HCEC 1CT (cell line): Measurements from ENCODE around the gene ATP8A2.
"Not testable (repeated sequence)": the region's sequence is repeated elsewhere in the genome, so short reads cannot be mapped to it uniquely, and the experiment has no call there.

Experiments used
- DNase-seq: peaks from one replicate; pipeline ENCODE4 v3.0.0-alpha.2; 2017

The ATP8A2 gene

DNA sequence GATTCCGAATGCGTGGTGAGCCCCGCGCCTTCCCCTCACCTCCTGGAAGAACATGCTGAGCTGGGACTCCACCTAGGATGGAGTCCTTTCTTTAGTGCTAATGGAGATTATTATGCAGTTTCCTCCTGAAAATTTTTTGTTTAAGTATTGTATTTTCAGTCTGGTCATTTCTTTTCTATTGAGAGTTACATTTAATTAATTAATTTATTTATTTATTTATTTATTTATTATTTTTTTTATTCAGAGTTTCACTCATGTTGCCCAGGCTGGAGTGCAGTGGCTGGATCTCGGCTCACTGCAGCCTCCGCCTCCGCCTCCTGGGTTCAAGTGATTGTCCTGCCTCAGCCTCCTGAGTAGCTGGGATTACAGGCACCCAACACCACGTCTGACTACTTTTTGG, 400.8 kb downstream of the ATP8A2 start:
- DNase-seq = not testable (repeated sequence)

DNA sequence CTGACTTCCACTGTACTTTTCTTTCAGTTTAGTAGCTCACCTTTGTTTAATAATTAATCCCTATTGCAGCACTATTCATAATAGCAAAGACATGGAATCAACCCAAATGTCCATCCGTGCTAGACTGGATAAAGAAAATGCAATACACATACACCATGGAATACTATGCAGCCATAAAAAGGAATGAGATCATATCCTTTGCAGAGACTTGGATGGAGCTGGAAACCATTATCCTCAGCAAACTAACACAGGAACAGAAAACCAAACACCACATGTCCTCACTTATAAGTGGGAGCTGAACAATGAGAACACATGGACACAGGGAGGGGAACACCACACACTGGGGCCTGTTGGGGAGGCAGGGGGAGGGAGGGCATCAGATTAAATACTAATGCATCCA, 402.3 kb downstream of the ATP8A2 start:
- DNase-seq = not testable (repeated sequence)

DNA sequence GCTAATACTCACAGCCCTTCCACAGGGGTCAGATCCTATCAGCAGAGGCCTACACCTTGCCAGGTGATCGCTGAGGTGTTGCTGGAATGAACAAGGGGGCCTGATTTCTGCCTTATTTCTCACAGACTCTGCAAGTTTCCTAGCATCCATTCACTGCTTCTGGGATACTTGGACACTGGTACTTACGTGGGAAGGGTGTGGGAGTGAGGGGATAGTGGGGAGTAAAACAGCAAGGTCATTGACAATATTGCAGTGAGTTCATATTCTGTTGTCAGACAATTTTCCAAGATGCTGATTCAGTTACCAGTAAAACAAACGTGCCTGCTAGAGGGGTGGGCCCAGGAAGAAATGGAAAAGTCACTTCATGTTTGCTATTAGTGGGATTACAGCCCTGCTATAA, 403.5 kb downstream of the ATP8A2 start:
- no peak for DNase-seq

DNA sequence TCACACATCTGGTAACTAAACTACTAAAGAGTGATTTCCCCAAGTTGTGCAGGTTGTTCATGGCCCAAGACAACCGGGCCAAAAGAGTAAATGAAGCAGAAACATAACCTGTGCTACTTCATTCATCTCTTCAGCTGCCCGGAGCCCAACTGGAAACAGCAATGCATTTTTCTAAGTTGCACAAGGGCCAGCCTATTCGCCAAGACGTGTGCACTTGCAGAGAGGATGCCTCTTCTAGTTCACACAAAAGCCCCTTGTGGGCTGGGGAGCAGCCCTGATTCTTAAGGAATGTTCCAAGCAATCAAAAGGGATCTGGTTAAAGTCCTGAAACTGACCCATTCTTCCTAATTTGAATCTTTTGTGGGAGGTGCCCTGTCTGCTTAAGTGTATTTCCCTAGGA, 404.2 kb downstream of the ATP8A2 start:
- no peak for DNase-seq

DNA sequence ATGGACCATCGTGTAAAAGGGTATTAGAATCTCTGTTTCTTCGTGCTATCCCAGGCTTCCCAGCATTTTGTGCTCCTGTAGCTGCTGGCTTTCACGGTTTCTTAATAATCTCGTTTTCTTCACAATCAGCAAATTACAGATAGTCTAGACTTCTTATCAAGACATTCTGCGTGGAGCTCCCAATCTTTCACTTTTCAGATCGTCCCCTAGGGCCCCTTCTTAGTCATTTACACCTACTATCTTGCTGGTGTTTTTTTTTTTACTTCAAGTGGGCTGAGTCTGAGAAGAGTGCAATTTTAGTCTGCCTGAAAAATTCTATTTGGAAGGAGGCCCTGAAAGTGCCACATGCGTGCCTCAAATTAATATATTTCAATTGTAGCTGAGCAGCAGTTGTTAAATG, 404.9 kb downstream of the ATP8A2 start:
- no peak for DNase-seq

DNA sequence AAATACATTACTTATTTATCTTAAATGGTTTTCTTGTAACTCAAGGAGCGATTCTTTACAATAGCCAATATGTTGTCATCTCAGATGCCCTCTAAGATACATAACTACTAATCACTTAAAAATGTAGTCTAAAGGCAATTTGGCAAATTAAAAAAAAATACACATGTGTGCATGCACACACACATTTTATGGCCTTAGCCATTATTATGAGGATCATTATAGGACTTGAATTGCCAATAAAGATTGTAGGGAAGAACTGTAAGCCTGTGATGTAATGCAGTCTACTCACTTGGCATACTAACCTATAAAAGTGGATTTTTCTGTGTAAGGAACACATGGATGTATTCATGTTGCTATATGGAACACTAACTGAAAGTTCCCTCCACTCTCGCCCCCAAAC, 405.7 kb downstream of the ATP8A2 start:
- DNase-seq = no peak

DNA sequence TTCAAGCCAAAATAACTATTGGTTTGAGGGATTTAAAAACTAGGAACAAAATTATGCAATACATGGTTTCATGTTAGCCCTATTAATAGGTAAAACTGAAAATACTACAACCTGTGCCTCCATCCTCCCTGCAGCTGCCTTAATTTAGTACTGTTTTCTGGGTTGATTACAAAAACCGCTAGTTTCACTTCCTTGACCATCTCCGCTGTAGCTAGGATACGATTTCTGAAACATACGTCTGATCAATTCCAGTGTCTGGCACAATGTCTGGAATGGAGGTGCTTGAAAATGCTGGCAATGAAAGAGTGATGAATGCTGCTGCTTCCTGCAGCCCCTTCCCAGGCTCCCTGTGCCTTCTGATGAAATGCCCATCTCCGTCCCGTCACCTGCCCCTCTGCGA, 406.6 kb downstream of the ATP8A2 start:
- DNase-seq = no peak

DNA sequence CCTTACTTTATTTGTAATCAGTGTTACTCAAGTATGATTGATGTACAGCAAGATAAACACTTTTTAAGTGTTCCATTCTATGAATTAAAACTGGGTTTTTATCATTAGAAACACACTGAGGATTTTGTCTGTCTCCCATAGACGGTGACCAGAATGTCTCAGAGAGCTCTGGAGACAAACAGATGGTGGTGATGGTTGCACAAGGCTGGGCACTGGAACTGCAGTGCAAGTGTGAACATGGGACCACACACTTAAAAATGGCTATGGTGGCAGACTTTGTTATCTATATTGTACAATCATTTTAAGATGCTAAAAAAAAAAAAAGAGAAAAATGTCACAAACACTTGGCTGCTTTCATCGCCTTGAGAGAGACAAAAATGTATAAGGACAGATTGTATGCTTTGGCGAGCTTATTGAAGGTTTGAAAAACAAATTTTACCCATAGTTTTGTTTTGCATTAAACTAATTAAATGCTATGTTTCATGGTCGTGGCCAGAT, 407.1 kb downstream of the ATP8A2 start:
- no peak for DNase-seq

DNA sequence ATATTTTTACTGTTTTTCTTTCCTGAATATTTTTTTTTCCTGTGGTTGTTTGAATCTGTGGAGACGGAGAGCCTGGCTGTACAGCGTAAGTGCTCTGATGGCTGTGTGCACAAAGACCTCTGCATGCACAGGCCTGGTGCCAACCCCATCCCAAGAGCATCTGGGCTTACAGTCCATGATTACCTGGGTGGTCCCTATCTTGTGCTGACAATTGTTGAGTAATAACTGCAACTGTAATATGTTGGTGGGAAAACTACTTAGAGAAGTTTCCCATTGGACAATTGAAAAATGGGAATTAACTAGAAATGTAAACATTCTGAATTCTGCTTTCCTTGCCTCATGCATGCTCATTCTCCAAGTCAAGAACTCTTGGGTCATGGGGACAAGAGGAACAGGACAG, 411.3 kb downstream of the ATP8A2 start:
- DNase-seq = no peak

DNA sequence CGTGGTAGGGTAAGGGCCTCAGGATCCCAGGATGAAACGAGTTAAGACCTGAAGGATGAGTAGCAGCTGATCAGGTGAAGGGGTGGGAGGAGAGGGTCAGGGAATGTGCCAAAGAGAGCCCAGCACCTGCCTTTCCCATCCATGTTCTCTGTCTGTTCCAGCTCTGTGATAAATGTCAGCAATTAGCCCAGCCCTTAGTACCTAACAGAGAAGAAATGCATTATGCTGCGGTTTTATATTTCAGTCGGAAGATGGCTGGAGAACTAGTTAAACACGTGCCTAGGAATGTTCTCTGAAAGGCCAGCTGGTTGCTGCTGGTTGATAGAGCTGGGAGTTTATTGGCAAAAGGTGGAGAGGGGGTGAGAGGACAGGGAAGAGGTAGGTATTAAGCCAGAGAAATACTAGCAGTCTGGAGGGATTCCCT, 411.8 kb downstream of the ATP8A2 start:
- no peak for DNase-seq

DNA sequence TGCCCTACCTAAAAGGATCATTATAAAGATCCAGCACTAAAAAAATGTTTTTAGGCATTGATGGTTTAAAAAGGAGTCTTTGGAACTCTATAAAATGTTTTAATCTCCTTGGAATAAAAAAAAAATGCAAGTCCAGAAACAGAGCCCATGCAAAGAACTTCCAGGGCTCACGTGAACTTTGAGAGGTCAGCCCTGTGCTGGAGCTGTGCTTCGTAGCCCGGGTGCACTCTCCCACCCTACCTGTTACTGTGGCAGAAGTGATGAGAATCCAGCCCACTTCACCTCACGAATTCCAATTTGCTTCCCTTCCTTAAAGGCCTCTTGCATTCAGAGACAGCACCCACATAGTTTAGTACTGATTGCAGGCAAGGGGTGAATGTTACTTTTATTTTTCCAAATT, 412.3 kb downstream of the ATP8A2 start:
- no peak for DNase-seq

DNA sequence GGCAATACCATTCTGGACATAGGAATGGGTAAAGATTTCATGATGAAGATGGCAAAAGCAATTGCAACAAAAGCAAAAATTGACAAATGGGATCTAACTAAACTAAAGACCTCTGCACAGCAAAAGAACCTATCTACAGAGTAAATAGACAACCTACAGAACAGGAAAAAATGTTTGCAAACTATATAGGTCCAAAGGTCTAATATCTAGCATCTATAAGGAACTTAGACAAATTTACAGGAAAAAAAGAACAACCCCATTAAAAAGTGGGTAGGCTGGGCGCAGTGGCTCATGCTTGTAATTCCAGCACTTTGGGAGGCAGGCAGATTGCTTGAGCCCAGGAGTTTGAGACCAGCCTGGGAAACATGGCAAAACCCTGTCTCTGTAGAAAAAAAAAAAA, 418.4 kb downstream of the ATP8A2 start:
- not testable (repeated sequence) for DNase-seq

DNA sequence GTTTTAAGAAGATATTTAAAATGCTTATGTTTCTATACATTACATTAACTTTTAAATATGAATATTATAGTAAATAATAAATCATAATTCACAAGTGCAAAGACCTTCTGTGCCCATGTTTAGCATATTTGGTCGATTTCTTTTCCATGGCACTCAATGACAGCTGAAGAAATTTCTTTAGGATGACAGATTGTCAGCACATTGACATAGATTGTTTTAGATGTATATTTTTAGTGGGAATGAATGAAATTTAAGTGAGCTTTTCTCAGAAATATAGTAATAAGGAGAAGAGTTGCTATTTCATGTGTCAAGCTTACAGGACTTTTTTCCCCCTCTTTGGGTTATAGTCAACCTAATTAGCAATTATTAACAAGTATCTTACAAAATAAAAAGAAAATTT, 423.5 kb downstream of the ATP8A2 start:
- DNase-seq = no peak

DNA sequence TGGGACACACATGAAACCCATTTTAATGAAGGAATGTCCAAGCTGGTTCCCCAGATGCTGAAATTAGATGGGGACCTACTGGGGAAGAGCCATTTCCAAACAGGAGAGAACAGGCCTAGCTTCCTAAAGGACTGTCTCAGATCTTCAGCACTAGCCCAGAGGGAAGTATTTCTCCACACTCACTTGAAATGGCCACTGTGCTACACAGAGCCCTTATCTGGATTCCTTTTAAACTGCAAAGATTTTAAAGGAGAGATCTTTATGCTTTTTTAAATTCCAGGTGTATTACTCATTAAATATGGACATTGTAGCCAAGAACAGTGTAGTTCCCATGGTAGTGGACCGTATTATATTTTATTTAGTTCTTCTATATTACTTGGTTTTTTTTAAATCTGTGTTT, 424.7 kb downstream of the ATP8A2 start:
- DNase-seq = no peak

DNA sequence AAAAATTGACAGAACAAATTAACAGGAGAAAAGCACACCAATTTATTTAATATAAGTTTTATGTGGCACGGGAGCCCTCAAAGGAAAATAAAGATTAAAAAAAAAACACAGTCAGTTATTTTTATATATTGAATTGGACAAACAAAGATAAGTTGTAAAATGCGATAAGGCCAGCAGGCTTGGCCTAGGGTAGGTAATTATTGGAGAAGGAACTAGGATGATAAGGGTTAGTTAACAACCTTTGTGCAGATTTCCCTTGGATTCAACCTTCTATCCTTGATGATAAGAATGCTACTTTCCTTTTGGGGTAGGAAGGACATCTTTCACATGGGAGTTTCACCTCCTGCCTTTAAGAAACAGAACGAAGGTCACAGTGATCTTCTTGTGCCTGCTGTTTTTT, 427.2 kb downstream of the ATP8A2 start:
- DNase-seq = no peak

DNA sequence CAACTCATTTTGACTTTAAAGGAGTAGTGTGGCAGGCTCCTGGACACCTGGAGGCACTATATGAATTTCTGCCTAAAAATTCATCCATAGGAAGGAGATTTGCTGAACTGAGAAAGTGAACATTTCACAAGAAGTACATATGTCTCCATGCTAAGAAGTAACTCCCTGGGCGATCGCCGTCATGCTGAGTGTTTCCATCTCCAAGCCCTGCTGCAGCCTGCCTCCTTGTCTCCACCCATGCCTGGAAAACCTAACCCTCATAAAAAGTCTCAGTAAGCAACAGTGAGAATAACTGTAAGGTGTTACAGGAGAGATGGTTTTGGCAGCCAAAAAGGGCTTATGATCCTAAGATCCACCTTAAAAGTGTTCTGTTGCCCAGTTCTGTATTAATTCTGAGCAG, 428.7 kb downstream of the ATP8A2 start:
- no peak for DNase-seq

DNA sequence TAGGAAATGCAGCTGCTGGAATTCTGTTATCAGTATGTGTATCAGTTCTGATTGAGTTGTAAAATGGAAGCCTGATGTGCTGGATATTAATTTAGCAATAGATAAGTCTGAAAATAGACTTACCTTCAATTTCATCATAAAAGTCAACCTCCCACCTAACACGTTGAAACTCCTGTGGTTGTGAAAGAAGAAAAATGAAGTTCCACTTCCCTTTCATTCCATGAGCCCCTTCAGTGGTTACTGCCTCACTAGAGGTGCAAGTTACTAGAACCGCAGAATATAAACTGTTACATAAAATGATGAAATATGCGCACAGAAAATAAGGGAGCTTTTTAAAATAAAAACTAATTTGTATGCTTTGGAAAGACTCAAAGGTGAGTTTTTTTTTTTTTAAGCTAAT, 430.8 kb downstream of the ATP8A2 start:
- no peak for DNase-seq

DNA sequence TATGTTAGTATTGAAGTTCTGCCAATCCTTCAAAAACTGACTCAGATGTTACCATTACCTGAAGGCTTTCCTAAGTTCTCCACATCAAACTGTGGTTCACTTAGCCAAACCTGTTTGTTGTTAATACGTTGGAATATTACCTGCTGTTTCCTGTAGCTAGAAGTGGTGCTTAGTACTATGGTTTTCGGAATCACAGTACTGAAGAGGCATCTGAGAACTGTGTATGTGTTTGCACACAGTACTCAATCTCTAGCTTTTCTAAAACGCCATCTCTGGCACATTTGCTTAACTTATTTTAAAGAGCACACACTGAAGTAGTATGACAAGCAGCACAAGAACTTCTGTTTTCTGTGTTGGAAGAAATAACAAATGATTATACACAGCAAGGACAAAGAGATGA, 431.9 kb downstream of the ATP8A2 start:
- DNase-seq = no peak

DNA sequence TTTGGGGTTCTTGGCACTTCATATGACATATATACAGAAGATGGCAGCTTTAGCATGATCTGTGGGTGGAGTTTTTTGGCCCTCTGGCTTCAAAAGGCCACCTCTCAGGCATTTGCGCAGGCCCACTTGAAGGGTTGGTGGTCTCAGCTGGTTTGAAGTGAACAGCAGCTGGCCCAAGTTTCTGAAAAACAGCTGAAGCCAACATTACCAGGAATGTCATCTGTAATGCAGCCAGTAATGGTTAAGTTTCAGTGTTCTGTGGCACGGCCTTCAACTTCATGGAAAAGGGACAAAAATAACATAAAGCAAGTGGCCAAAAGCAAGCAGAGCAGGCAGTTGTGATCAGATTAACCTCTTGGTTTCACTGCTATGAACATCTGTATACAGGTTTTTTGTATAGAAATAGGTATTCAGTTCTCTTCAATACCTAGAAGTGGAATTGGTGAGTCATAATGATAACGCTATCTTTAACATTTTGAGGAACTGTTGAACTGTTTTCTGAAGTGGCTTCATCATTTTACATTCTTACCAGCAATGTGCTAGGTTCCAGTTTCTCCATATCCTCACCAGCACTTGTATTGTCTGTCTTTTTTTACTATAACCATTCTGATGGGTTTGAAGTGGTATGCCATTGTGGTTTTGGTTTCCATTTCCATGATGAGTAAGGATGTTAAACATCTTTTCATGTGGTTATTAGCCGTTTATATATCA, 434.6 kb downstream of the ATP8A2 start:
- no peak for DNase-seq

DNA sequence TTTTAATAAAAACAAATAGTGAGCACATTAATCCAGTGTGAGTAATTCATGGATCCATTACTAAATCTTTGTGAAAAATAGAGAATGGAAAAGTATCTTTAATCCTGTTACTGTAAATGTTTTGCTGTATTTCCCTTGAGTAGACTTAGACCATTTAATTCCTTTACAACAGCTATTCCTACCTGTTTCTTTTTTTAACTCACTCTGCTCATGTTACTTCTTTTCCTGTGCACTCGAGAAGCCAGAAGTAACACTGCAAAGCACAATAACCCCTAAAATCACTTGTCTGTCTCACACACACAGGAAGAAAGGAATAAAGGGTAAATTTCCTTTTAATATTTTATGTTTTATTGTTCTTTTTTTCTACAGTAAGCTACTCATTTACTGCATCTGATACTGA, 435.8 kb downstream of the ATP8A2 start:
- no peak for DNase-seq

DNA sequence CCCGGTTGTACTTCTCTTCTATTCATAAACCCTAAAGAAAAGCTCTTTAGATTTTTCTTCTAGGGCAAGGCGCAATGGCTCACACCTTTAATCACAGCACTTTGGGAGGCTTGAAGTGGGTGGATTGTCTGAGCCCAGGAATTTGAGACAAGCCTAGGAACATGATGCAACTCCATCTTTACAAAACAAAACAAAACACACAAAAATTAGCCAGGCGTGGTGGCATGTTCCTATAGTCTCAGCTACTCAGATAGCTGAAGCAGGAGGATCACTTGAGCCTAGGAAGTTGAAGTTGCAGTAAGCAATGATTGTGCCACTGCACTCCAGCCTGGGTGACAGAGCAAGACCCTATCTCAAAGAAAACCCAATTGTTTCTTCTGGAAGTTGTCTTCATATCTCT, 439.7 kb downstream of the ATP8A2 start:
- no peak for DNase-seq

DNA sequence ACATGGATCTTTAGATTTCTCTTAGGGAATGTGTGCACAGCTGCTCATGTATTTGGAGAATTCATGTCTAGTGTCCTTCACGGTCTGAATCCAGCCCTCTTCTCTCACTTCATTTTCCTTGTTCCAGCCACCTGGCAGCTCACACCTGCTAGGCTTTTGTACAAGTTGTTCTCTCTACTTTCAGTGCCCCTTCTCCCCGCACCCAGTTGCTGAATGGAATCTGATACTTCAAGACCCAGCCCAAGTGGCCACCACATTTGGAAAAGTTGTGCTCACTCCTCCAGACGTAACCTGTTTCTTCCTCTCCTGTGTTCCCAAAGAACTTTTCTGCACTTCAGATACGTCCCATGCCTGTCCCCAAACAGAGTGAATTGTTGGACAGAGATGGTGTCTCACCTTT, 444.5 kb downstream of the ATP8A2 start:
- DNase-seq = no peak

DNA sequence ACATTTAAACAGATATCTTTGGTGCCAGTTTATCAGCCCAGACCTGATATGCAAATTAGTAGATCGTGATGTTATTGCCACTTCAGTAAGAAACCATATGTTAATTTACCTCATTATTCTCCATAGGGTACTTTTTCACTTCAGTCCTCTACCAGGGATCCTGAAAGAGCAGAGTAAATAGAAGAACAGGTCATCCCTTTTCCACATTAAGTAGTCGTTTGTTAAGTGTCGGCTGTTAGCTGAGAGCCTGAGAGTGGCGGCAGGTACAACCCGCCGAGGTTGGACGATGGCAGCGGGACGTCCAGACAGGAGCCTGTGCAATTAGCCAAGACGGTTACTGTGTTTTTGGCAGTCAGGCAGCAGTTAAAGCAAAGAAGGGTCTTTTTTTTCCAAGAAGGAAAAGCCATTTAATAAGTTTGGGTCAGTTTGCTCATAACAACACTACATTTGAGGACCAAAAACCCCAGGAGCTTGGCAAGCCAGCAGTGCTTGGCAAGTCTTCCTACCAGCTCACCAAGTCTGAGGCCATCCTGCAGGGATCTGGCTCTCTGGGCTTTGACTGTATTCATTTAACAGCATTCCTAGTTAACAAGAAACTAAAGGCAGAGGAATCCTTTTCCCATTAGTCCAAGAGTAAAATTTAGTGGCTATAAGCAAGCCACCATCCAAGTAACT, 448.2 kb downstream of the ATP8A2 start:
- DNase-seq = no peak

DNA sequence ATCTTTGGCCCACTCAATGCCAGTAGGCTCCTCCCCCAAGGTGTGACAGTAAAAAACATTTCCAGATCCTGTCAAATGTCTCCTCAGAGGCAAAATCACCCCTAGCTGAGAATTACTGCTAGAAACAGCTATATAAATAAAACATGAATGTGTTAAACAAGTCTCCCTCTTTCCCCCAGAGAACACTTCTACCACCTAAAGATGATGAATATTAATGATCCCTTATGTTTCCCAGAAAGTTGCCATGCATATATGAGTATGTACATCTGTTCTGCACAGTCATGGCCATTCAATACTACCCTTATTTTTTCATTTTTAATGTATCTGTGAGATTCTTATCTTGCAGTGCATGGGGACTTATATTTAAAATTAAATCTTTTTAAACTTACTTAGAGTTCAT, 450.0 kb downstream of the ATP8A2 start:
- DNase-seq = no peak

DNA sequence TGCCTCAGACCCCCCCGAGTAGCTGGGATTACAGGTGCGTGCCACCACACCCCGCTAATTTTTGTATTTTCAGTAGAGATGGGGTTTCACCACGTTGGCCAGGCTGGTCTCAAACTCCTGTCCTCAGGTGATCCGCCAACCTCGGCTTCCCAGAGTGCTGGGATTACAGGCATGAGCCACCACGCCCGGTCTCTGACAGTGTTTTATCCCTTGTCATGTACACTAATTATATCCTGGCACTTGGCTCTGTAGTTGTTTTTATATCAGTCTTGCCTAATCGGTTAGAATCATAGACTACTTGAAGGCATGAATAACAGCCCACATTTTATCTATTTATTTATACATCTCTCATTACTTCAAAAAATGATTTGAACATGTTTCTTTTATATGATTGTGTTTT, 455.4 kb downstream of the ATP8A2 start:
- not testable (repeated sequence) for DNase-seq
